HEK293 (cell line): Measurements from ENCODE around the gene SFN.
"Not testable (repeated sequence)": the region's sequence is repeated elsewhere in the genome, so short reads cannot be mapped to it uniquely, and the experiment has no call there.

ENCODE experiments used
- CTCF ChIP-seq: fragments of 450-650 bp; formaldehyde crosslinking; IDR thresholded peaks from 2 replicates; pipeline ENCODE4 v1.5.1; 2016; ENCODE audit warnings: missing biosample characterization, missing genetic modification characterization
- HOXA7 ChIP-seq: sonication (generic); formaldehyde crosslinking; IDR thresholded peaks from 2 replicates; pipeline ENCODE4 v1.8.1; 2022; ENCODE audit warnings: missing genetic modification reagents, borderline replicate concordance
- PRDM6 ChIP-seq: fragments of 450-650 bp; formaldehyde crosslinking; IDR thresholded peaks from 2 replicates; pipeline ENCODE4 v1.5.1; 2017; ENCODE audit warnings: missing biosample characterization, missing genetic modification characterization
- SP2 ChIP-seq: fragments of 450-650 bp; formaldehyde crosslinking; IDR thresholded peaks from 2 replicates; pipeline ENCODE4 v1.5.1; 2016; ENCODE audit warnings: missing biosample characterization, missing genetic modification characterization
- ZFP37 ChIP-seq: fragments of 450-650 bp; formaldehyde crosslinking; IDR thresholded peaks from 2 replicates; pipeline ENCODE4 v1.5.1; 2016; ENCODE audit warnings: missing biosample characterization, missing genetic modification characterization
- ZNF140 ChIP-seq: fragments of 450-650 bp; formaldehyde crosslinking; IDR thresholded peaks from 2 replicates; pipeline ENCODE4 v1.5.1; 2016; ENCODE audit warnings: missing biosample characterization, missing genetic modification characterization
- ZNF175 ChIP-seq: fragments of 450-650 bp; formaldehyde crosslinking; IDR thresholded peaks from 2 replicates; pipeline ENCODE4 v1.5.1; 2016; ENCODE audit warnings: missing biosample characterization, missing genetic modification characterization
- ZNF239 ChIP-seq: fragments of 450-650 bp; formaldehyde crosslinking; IDR thresholded peaks from 2 replicates; pipeline ENCODE4 v1.5.1; 2016; ENCODE audit warnings: missing biosample characterization, missing genetic modification characterization
- ZNF24 ChIP-seq: fragments of 450-650 bp; formaldehyde crosslinking; IDR thresholded peaks from 2 replicates; pipeline ENCODE4 v1.5.1; 2016; ENCODE audit warnings: missing biosample characterization, missing genetic modification characterization
- ZNF350 ChIP-seq: fragments of 450-650 bp; formaldehyde crosslinking; IDR thresholded peaks from 2 replicates; pipeline ENCODE4 v1.5.0; 2017; ENCODE audit warnings: missing biosample characterization, mild to moderate bottlenecking, missing genetic modification characterization
- ZNF37A ChIP-seq: fragments of 450-650 bp; IDR thresholded peaks from 2 replicates; pipeline ENCODE4 v1.5.1; 2018; ENCODE audit warnings: missing biosample characterization, missing genetic modification characterization
- ZNF558 ChIP-seq: fragments of 450-650 bp; formaldehyde crosslinking; IDR thresholded peaks from 2 replicates; pipeline ENCODE4 v1.5.1; 2016; ENCODE audit warnings: missing biosample characterization, missing genetic modification characterization
- ZNF580 ChIP-seq: fragments of 450-650 bp; formaldehyde crosslinking; IDR thresholded peaks from 2 replicates; pipeline ENCODE4 v1.5.1; 2016; ENCODE audit warnings: missing biosample characterization, missing genetic modification characterization
- ZNF585B ChIP-seq: fragments of 450-650 bp; formaldehyde crosslinking; IDR thresholded peaks from 2 replicates; pipeline ENCODE4 v1.5.1; 2016; ENCODE audit warnings: missing biosample characterization, missing genetic modification characterization

GRCh38 chr1:26873097-26873496, 10.1 kb downstream of the SFN start:
- not testable (repeated sequence) for TF ChIP-seq ZFP37 (tag by site-specific recombination); HOXA7; ZNF140 (tag by site-specific recombination); CTCF (tag by site-specific recombination); ZNF175 (tag by site-specific recombination); ZNF558 (tag by site-specific recombination); ZNF350 (tag by site-specific recombination); ZNF24 (tag by site-specific recombination); SP2 (tag by site-specific recombination); ZNF580 (tag by site-specific recombination); ZNF239 (tag by site-specific recombination); PRDM6 (tag by site-specific recombination); ZNF37A (tag by site-specific recombination); ZNF585B (tag by site-specific recombination)
